Measurements from ENCODE around the gene MRPL14. TPM values are rescaled to one million over a fixed set of nuclear protein-coding genes. Genes with fewer than 3 reads are reported as not detected.

Gene MRPL14
- total and polyA plus RNA-seq, 2 experiments from 2014 or later = 62.6 to 191 TPM

DNA sequence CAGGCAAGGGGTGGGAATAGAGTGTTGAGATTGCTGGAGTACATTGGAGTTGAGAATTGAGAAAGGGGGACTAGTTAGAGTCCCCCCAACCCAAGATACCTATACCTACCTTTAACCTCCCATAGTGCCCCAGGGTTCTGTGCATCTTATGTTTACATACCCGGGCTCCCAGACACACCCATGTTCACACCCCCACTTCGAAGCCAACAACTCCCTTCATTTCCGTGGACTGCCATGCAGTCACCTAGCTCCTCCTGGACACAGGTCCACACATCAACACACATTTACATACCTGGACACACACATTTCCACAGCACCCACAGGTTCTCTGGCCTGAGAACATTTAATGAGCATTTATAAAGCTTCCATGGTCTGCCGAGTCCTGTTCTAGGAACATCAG lies 5.2 kb upstream of the MRPL14 start (continued):
- TF ChIP-seq, protein P1, sequence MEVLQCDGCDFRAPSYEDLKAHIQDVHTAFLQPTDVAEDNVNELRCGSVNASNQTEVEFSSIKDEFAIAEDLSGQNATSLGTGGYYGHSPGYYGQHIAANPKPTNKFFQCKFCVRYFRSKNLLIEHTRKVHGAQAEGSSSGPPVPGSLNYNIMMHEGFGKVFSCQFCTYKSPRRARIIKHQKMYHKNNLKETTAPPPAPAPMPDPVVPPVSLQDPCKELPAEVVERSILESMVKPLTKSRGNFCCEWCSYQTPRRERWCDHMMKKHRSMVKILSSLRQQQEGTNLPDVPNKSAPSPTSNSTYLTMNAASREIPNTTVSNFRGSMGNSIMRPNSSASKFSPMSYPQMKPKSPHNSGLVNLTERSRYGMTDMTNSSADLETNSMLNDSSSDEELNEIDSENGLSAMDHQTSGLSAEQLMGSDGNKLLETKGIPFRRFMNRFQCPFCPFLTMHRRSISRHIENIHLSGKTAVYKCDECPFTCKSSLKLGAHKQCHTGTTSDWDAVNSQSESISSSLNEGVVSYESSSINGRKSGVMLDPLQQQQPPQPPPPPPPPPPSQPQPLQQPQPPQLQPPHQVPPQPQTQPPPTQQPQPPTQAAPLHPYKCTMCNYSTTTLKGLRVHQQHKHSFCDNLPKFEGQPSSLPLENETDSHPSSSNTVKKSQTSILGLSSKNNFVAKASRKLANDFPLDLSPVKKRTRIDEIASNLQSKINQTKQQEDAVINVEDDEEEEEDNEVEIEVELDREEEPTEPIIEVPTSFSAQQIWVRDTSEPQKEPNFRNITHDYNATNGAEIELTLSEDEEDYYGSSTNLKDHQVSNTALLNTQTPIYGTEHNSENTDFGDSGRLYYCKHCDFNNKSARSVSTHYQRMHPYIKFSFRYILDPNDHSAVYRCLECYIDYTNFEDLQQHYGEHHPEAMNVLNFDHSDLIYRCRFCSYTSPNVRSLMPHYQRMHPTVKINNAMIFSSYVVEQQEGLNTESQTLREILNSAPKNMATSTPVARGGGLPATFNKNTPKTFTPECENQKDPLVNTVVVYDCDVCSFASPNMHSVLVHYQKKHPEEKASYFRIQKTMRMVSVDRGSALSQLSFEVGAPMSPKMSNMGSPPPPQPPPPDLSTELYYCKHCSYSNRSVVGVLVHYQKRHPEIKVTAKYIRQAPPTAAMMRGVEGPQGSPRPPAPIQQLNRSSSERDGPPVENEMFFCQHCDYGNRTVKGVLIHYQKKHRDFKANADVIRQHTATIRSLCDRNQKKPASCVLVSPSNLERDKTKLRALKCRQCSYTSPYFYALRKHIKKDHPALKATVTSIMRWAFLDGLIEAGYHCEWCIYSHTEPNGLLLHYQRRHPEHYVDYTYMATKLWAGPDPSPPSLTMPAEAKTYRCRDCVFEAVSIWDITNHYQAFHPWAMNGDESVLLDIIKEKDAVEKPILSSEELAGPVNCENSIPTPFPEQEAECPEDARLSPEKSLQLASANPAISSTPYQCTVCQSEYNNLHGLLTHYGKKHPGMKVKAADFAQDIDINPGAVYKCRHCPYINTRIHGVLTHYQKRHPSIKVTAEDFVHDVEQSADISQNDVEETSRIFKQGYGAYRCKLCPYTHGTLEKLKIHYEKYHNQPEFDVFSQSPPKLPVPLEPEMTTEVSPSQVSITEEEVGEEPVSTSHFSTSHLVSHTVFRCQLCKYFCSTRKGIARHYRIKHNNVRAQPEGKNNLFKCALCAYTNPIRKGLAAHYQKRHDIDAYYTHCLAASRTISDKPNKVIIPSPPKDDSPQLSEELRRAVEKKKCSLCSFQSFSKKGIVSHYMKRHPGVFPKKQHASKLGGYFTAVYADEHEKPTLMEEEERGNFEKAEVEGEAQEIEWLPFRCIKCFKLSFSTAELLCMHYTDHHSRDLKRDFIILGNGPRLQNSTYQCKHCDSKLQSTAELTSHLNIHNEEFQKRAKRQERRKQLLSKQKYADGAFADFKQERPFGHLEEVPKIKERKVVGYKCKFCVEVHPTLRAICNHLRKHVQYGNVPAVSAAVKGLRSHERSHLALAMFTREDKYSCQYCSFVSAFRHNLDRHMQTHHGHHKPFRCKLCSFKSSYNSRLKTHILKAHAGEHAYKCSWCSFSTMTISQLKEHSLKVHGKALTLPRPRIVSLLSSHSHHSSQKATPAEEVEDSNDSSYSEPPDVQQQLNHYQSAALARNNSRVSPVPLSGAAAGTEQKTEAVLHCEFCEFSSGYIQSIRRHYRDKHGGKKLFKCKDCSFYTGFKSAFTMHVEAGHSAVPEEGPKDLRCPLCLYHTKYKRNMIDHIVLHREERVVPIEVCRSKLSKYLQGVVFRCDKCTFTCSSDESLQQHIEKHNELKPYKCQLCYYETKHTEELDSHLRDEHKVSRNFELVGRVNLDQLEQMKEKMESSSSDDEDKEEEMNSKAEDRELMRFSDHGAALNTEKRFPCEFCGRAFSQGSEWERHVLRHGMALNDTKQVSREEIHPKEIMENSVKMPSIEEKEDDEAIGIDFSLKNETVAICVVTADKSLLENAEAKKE (CRISPR knock-in tag; IDR thresholded peaks at IDR 0.05) = no peak
- TF ChIP-seq, protein P2, sequence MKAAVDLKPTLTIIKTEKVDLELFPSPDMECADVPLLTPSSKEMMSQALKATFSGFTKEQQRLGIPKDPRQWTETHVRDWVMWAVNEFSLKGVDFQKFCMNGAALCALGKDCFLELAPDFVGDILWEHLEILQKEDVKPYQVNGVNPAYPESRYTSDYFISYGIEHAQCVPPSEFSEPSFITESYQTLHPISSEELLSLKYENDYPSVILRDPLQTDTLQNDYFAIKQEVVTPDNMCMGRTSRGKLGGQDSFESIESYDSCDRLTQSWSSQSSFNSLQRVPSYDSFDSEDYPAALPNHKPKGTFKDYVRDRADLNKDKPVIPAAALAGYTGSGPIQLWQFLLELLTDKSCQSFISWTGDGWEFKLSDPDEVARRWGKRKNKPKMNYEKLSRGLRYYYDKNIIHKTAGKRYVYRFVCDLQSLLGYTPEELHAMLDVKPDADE (IDR thresholded peaks at IDR 0.05) = no peak

DNA sequence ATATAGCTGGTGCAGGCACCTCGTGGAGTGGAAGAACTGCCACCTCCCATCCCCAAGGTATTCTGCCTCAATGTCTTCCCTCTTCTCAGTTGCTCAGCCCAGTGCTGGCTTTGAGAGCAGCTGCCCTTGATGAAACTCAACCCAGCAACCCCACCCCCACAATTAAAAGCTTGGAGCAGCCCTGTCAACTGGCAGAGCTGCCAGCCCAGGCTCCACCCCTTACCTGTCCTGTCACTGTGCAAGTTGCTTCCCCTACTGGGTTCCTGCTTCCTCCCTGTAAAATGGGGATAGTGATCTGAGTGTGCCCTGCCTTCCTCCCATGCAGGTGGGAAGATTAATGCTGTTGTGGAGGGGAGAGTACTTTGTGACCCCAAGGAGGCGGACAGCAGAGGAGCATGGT lies 4.6 kb upstream of the MRPL14 start:
- no peaks in the 10 kb centered on the region for H3K27me3 ChIP-seq (ENCODE audit: insufficient read depth)
- no peak overlapping the region for H3K27ac Mint-ChIP-seq
- no peak overlapping the region for H3K27ac ChIP-seq (ENCODE audit: low read depth)
- no peak overlapping the region for H2AFZ ChIP-seq
- DNase-seq (ENCODE audit: low spot score) (peak; percentile 47), ATAC-seq (no peak)
- peaks cover 30% of the 10 kb centered on the region for H3K4me1 ChIP-seq (ENCODE audit: insufficient read depth)
- no peak overlapping the region for H3K4me3 ChIP-seq
- H3K4me2 ChIP-seq = no peak overlapping the region
- H3K36me3 Mint-ChIP-seq (ENCODE audit: low read depth) = peaks cover 10% of the 10 kb centered on the region
- peak overlapping the region; percentile 10; the same call in 1 of the 3 replicates for H3K4me3 Mint-ChIP-seq
- H3K9me3 Mint-ChIP-seq = no peaks in the 10 kb centered on the region; the same call in 2 of the 3 replicates
- peaks cover 11% of the 10 kb centered on the region for H4K20me1 ChIP-seq (replicated peaks; ENCODE audit: insufficient read depth)
- H3K36me3 ChIP-seq (ENCODE audit: insufficient read depth) = no peaks in the 10 kb centered on the region
- peaks cover 26% of the 10 kb centered on the region for H3K27me3 Mint-ChIP-seq (ENCODE audit: insufficient read depth, low read depth, poor library complexity)
- peaks cover 26% of the 10 kb centered on the region for H3K79me2 ChIP-seq (replicated peaks; ENCODE audit: insufficient read depth)
- H3K4me1 Mint-ChIP-seq = peaks cover 46% of the 10 kb centered on the region
- H3F3A ChIP-seq (replicated peaks; ENCODE audit: low read depth) = 0 out of 2 replicates have a peak, but pooled peaks cover 12% of the 10 kb centered on the region
- H3K9me2 ChIP-seq (ENCODE audit: insufficient read depth) = no peaks in the 10 kb centered on the region
- TF ChIP-seq, protein P1 (CRISPR knock-in tag; IDR thresholded peaks at IDR 0.05) = no peak
- TF ChIP-seq ZNF331 (CRISPR knock-in tag; IDR thresholded peaks at IDR 0.05; ENCODE audit: low read depth) (no peak), STAT1 (IDR thresholded peaks at IDR 0.05; ENCODE audit: unreplicated experiment) (no peak), CREB1 (CRISPR knock-in tag; IDR thresholded peaks at IDR 0.05; ENCODE audit: low read depth) (no peak)
- TF ChIP-seq, protein P3, sequence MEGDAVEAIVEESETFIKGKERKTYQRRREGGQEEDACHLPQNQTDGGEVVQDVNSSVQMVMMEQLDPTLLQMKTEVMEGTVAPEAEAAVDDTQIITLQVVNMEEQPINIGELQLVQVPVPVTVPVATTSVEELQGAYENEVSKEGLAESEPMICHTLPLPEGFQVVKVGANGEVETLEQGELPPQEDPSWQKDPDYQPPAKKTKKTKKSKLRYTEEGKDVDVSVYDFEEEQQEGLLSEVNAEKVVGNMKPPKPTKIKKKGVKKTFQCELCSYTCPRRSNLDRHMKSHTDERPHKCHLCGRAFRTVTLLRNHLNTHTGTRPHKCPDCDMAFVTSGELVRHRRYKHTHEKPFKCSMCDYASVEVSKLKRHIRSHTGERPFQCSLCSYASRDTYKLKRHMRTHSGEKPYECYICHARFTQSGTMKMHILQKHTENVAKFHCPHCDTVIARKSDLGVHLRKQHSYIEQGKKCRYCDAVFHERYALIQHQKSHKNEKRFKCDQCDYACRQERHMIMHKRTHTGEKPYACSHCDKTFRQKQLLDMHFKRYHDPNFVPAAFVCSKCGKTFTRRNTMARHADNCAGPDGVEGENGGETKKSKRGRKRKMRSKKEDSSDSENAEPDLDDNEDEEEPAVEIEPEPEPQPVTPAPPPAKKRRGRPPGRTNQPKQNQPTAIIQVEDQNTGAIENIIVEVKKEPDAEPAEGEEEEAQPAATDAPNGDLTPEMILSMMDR (conservative IDR thresholded peaks at IDR 0.05; ENCODE audit: low read depth in 2 of 2) = no peak

Measured in GM23338 (cell line).